Measurements from ENCODE around the gene OR4B1. TPM values are rescaled to one million over a fixed set of nuclear protein-coding genes. Genes with fewer than 3 reads are reported as not detected.

Gene OR4B1
- total and polyA plus RNA-seq, 2 of the 8 experiments (the other 6 are each of a cell fraction or from before 2014, with no cell fraction given) = not detected

- no peak overlapping the region for H2BK15ac ChIP-seq (ENCODE audit: low read length)
- H3K4ac ChIP-seq (replicated peaks; ENCODE audit: insufficient read length, low read depth, low read length) = no peak overlapping the region
- H3K18ac ChIP-seq (ENCODE audit: extremely low read depth, low read length) = no peak overlapping the region
- no peaks in the 10 kb centered on the region; a peak in 1 of 8 replicates for H3K36me3 ChIP-seq (ENCODE audit: control insufficient read depth in 2 of 4, insufficient read depth in 4 of 4, low read length in 3 of 4)
- WGBS, 2 experiments (ENCODE audit: extremely low coverage in 1 of 2, insufficient coverage in 1 of 2, insufficient read length in 1 of 2, insufficient replicate concordance in 2 of 2, low coverage in 1 of 2, low lambda C conversion rate in 2 of 2, missing lambda C conversion rate in 1 of 2) = 61% methylated on average over 3 of the region's 3 CpGs; no CpG with 5 or more reads in 1 of the 2 experiments
- no peaks in the 10 kb centered on the region for H3K23me2 ChIP-seq (ENCODE audit: low read depth, low read length)
- peaks cover 64 to 78% of the 10 kb centered on the region in 2 experiments for H3K9me3 ChIP-seq (ENCODE audit: insufficient read depth in 2 of 2, low read depth in 1 of 2, low read length in 1 of 2)
- no peak overlapping the region for H4K91ac ChIP-seq (replicated peaks; ENCODE audit: insufficient read length, low read length)
- no peak overlapping the region for H3K23ac ChIP-seq (ENCODE audit: insufficient read length)
- no peak overlapping the region for H2BK20ac ChIP-seq (ENCODE audit: low read length)
- no peaks in the 10 kb centered on the region for H3K79me2 ChIP-seq (ENCODE audit: control insufficient read depth in 1 of 2, insufficient read depth in 2 of 2, low read length in 2 of 2)
- H2AFZ ChIP-seq (ENCODE audit: low read length) = no peak overlapping the region
- no peaks in the 10 kb centered on the region for H3K27me3 ChIP-seq (replicated peaks in 1 of 4; ENCODE audit: control insufficient read depth in 3 of 4, extremely low read depth in 1 of 4, insufficient read depth in 3 of 4, low read length in 3 of 4)
- no peak for FAIRE-seq
- H3K27ac ChIP-seq (ENCODE audit: low read depth, low read length) = no peak overlapping the region
- H2BK5ac ChIP-seq (ENCODE audit: low read depth, low read length) = no peak overlapping the region
- H4K8ac ChIP-seq (ENCODE audit: extremely low read depth, insufficient read depth, low read length) = no peak overlapping the region
- no peak overlapping the region for H3K4me3 ChIP-seq (ENCODE audit: extremely low read depth in 1 of 4, insufficient read depth in 2 of 4, low read depth in 3 of 4, low read length in 4 of 4)
- DNase-seq (ENCODE audit: low read depth in 1 of 2, low spot score in 2 of 2) = no peak
- ChIA-PET CTCF (ENCODE audit: partially characterized antibody) (no interaction called here), POLR2A (ENCODE audit: partially characterized antibody) (no interaction called here)
- H3K14ac ChIP-seq (ENCODE audit: insufficient read length) = no peak overlapping the region
- no peak overlapping the region for H3K56ac ChIP-seq (replicated peaks; ENCODE audit: insufficient read length, low read depth, low read length)
- H3K4me1 ChIP-seq (replicated peaks in 1 of 4; ENCODE audit: control insufficient read depth in 3 of 4, insufficient read depth in 4 of 4, low read length in 3 of 4) = no peaks in the 10 kb centered on the region
- H2AK5ac ChIP-seq (ENCODE audit: low read depth, low read length) = no peak overlapping the region
- H2BK120ac ChIP-seq (replicated peaks; ENCODE audit: low read depth, low read length) = no peak overlapping the region
- no peaks in the 10 kb centered on the region for H4K20me1 ChIP-seq (replicated peaks in 1 of 2; ENCODE audit: control insufficient read depth in 1 of 2, insufficient read depth in 2 of 2, low read length in 2 of 2)
- no peak overlapping the region for H4K5ac ChIP-seq (ENCODE audit: insufficient read length, low read depth, low read length)
- H3K9ac ChIP-seq (replicated peaks in 1 of 4; ENCODE audit: extremely low read depth in 1 of 4, low read depth in 3 of 4, low read length in 3 of 4) = no peak overlapping the region
- H2BK12ac ChIP-seq (ENCODE audit: low read depth, low read length) = no peak overlapping the region
- H3K79me1 ChIP-seq (ENCODE audit: low read depth, low read length) = no peaks in the 10 kb centered on the region
- no peak for TF ChIP-seq NANOG (IDR thresholded peaks at IDR 0.05; ENCODE audit: insufficient read depth, low read depth, low read length, poor library complexity, severe bottlenecking)
- TF ChIP-seq MAX (IDR thresholded peaks at IDR 0.05) = no peak
- TF ChIP-seq GTF2F1 (IDR thresholded peaks at IDR 0.05; ENCODE audit: borderline replicate concordance, low read depth, low read length) = no peak
- TF ChIP-seq SP1 (IDR thresholded peaks at IDR 0.05; ENCODE audit: low read depth, low read length) = no peak
- no peak overlapping the region for H3K4me2 ChIP-seq (ENCODE audit: insufficient read depth in 1 of 2, low read depth in 2 of 2, low read length in 2 of 2)
Measured at GRCh38 chr11:48242501-48242900, 25.9 kb downstream of the OR4B1 start.
